ENCODE data around the gene PIK3R1. TPM values are rescaled to one million over a fixed set of nuclear protein-coding genes. Genes with fewer than 3 reads are reported as not detected.

The PIK3R1 gene
- total and polyA plus RNA-seq, 4 donors: 73.3 to 123 (median 88.3) TPM

DNA sequence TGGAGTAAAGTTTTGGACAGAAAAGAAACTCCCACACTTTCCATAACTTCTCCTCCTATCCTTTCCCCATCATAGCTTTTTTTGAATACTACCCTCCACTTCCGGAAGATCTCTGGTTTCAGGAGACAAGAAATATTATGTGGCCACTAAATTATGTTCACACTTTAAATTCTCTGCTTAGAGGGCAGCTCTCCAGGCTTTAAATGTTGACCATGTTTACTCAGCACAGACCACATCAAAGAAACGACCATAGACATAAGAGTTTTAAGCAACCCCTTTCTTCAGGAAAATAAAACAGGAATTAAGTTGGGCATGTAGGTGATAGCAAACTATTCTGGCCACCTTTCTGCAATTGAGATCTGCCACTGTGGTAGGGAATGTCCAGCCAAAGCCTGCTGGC, 97.8 kb downstream of the PIK3R1 start:
- H3K4me3 ChIP-seq (ENCODE audit: low read depth, low read length): no peak overlapping the region
- H3K9me3 ChIP-seq (ENCODE audit: control insufficient read depth, insufficient read depth, low read length): peaks cover 2% of the 10 kb centered on the region
- DNase-seq (ENCODE audit: low read depth in 4 of 6, low spot score in 6 of 6): no peak
- no peaks in the 10 kb centered on the region for H3K36me3 ChIP-seq (ENCODE audit: control insufficient read depth, insufficient read depth, low read length)
- no peaks in the 10 kb centered on the region for H3K27me3 ChIP-seq (ENCODE audit: control insufficient read depth, insufficient read depth, low read length)
- H3K27ac ChIP-seq (ENCODE audit: low read depth, low read length): no peak overlapping the region
- WGBS (ENCODE audit: insufficient coverage): 100% methylated on average over 1 of the region's 2 CpGs
- no peaks in the 10 kb centered on the region for H3K4me1 ChIP-seq (ENCODE audit: control insufficient read depth, insufficient read depth, low read length)

DNA sequence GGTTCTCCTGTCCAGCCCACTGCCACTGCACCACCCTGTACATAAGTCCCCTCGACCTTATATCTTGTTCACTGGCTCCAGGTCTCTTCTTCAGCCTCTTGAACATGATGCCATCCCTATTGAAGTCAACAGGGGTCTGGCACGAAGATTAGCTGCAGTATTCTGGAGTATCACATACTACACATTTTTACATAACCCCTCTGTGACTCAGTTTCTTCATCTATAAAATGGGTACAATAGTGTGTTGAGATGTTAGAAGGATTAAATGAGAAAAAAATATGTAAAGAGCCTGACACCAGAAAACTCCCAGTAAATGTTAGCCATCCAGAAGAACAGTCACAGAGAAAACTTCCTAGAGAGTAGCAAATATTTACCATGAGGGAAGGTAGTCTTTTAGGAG, 98.9 kb downstream of the PIK3R1 start:
- 100% methylated on average over 1 of the region's 2 CpGs for WGBS (ENCODE audit: insufficient coverage)

DNA sequence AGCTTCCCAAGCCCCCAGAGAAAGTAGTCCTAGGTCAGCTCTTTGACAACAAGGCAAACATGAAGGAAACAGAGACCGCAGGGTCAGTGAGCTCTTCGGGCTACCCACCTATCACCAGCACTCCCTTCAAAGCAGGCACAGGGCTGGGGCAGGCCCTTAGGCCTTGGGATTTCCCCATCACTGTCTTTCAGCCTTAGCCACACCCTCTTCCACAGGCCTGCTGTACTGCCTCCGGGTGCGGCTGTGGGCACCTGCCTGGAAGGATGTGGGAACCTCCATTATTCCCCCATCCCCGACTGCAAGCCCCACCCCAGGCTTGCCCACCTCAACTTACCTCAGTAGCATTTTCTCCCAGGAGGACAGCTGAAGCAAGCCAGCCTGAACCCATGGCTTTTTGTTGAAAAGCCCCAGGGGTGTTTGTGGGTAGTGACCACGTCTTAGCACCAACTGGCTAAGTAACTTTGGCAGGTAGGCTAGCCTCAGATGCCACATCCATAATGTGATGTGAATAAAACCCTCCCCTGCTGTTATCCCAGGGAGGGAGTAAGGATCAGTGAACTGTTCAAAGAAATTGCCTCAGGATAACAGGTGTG, 100.2 kb downstream of the PIK3R1 start:
- H3K4me3 ChIP-seq (ENCODE audit: low read depth, low read length): no peak overlapping the region

More for the DNA sequence above, 98.9 kb downstream of the PIK3R1 start:
- H3K4me1 ChIP-seq (ENCODE audit: control insufficient read depth, insufficient read depth, low read length): no peaks in the 10 kb centered on the region
- no peaks in the 10 kb centered on the region for H3K36me3 ChIP-seq (ENCODE audit: control insufficient read depth, insufficient read depth, low read length)
- H3K9me3 ChIP-seq (ENCODE audit: control insufficient read depth, insufficient read depth, low read length): no peaks in the 10 kb centered on the region
- no peak for DNase-seq (ENCODE audit: low read depth in 4 of 6, low spot score in 6 of 6)
- no peak overlapping the region for H3K27ac ChIP-seq (ENCODE audit: low read depth, low read length)
- H3K4me3 ChIP-seq (ENCODE audit: low read depth, low read length): no peak overlapping the region
- no peaks in the 10 kb centered on the region for H3K27me3 ChIP-seq (ENCODE audit: control insufficient read depth, insufficient read depth, low read length)

DNA sequence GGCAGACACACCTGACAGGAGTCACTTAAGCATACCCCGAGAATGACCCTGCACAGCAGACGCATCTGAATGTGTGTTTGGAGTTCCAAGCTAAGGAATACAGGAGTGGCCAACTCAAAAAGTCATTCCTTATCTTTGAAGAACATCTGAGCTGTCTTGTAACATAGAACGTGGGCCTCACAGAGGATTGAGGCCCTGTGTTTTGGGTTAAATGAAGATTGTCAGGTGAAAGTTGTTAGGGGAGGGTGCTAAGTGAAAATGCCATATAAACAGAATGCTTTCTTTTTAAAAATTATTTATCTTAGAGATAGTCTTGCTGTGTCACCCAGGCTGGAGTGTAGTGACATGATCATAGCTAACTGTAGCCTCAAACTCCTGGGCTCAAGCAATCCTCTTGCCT, 100.9 kb downstream of the PIK3R1 start:
- H3K27ac ChIP-seq (ENCODE audit: low read depth, low read length): no peak overlapping the region
- no peaks in the 10 kb centered on the region for H3K4me1 ChIP-seq (ENCODE audit: control insufficient read depth, insufficient read depth, low read length)
- H3K9me3 ChIP-seq (ENCODE audit: control insufficient read depth, insufficient read depth, low read length): no peaks in the 10 kb centered on the region
- no peak overlapping the region for H3K4me3 ChIP-seq (ENCODE audit: low read depth, low read length)
- WGBS (ENCODE audit: insufficient coverage): 100% methylated on average over 2 of the region's 3 CpGs
- no peak for DNase-seq (ENCODE audit: low read depth in 4 of 6, low spot score in 6 of 6)
- no peaks in the 10 kb centered on the region for H3K36me3 ChIP-seq (ENCODE audit: control insufficient read depth, insufficient read depth, low read length)
- no peaks in the 10 kb centered on the region for H3K27me3 ChIP-seq (ENCODE audit: control insufficient read depth, insufficient read depth, low read length)

More for the DNA sequence above, 100.2 kb downstream of the PIK3R1 start:
- no peaks in the 10 kb centered on the region for H3K36me3 ChIP-seq (ENCODE audit: control insufficient read depth, insufficient read depth, low read length)
- H3K27me3 ChIP-seq (ENCODE audit: control insufficient read depth, insufficient read depth, low read length): no peaks in the 10 kb centered on the region
- 96% methylated on average over 4 of the region's 6 CpGs for WGBS (ENCODE audit: insufficient coverage)
- DNase-seq (ENCODE audit: low read depth in 4 of 6, low spot score in 6 of 6): no peak
- H3K4me1 ChIP-seq (ENCODE audit: control insufficient read depth, insufficient read depth, low read length): no peaks in the 10 kb centered on the region
- no peak overlapping the region for H3K27ac ChIP-seq (ENCODE audit: low read depth, low read length)
- no peaks in the 10 kb centered on the region for H3K9me3 ChIP-seq (ENCODE audit: control insufficient read depth, insufficient read depth, low read length)

DNA sequence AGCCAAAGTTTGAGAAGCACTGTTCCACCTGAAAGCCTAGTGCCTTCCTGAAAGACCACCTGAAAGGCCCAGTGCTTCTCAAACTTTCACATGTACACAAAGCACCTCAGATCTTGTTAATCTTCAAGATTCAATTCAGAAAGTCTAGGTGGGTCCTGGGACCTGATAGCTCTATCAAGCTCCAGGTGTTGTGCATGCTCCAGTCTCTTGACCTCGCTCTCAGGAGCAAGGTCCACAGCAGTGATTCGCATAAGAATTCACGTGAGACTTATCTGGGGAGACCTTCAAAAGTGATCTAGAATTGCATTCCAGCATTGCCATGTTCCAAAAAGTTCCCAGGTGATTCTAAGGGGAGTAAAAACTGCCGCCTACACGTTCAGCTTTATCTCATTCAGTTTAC, 102.1 kb downstream of the PIK3R1 start:
- H3K4me3 ChIP-seq (ENCODE audit: low read depth, low read length): no peak overlapping the region
- H3K4me1 ChIP-seq (ENCODE audit: control insufficient read depth, insufficient read depth, low read length): no peaks in the 10 kb centered on the region
- H3K36me3 ChIP-seq (ENCODE audit: control insufficient read depth, insufficient read depth, low read length): no peaks in the 10 kb centered on the region
- no peak overlapping the region for H3K27ac ChIP-seq (ENCODE audit: low read depth, low read length)
- H3K27me3 ChIP-seq (ENCODE audit: control insufficient read depth, insufficient read depth, low read length): no peaks in the 10 kb centered on the region
- no peak for DNase-seq (ENCODE audit: low read depth in 4 of 6, low spot score in 6 of 6)
- no peaks in the 10 kb centered on the region for H3K9me3 ChIP-seq (ENCODE audit: control insufficient read depth, insufficient read depth, low read length)
- WGBS (ENCODE audit: insufficient coverage): 98% methylated on average over 3 of the region's 5 CpGs

DNA sequence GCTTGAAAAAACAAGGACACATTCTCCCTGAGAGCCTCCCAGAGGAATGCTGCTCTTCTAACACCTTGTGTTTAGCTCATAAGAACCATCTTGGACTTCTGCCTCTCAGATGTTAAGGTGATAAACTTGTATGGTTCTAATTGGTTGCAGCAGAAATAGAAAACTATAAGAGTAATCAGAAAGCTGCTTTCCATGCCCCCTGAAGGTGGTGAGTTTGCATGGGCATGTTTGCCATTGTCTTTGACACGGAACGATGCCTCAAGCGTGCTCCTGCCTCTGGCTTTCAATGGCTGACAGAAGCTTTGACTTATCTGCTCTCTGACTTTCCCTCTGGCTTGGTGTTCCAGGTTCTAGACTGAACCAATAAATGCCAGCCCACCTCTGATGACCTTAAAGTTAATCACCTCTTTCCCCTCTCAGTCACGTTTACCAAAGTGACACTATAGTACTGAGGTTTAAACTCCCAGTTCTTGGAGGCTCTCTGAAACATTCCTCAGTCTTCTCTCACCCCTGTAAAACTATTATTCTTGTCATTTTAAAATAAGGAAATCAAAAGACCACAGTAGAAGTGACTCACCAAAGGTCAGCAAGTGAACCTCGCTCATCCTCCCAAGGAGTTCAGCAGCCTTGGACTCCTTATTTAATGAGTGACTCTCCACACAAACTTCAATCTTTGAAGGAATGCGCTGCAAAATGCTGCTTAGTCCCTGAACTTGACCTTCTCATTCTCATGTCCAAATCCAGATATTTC, 103.6 kb downstream of the PIK3R1 start:
- no peaks in the 10 kb centered on the region for H3K9me3 ChIP-seq (ENCODE audit: control insufficient read depth, insufficient read depth, low read length)
- H3K4me1 ChIP-seq (ENCODE audit: control insufficient read depth, insufficient read depth, low read length): no peaks in the 10 kb centered on the region
- no peaks in the 10 kb centered on the region for H3K27me3 ChIP-seq (ENCODE audit: control insufficient read depth, insufficient read depth, low read length)
- DNase-seq (ENCODE audit: low read depth in 4 of 6, low spot score in 6 of 6): no peak
- no peak overlapping the region for H3K4me3 ChIP-seq (ENCODE audit: low read depth, low read length)
- no peak overlapping the region for H3K27ac ChIP-seq (ENCODE audit: low read depth, low read length)
- H3K36me3 ChIP-seq (ENCODE audit: control insufficient read depth, insufficient read depth, low read length): no peaks in the 10 kb centered on the region
- WGBS (ENCODE audit: insufficient coverage): 98% methylated on average over 5 of the region's 6 CpGs

- DNase-seq (ENCODE audit: low read depth in 4 of 6, low spot score in 6 of 6): no peak
- Histone ChIP-seq H3K4me3 (ENCODE audit: low read depth, low read length) (no peak overlapping the region), H3K27me3 (ENCODE audit: control insufficient read depth, insufficient read depth, low read length) (no peaks in the 10 kb centered on the region), H3K36me3 (ENCODE audit: control insufficient read depth, insufficient read depth, low read length) (no peaks in the 10 kb centered on the region), H3K9me3 (ENCODE audit: control insufficient read depth, insufficient read depth, low read length) (peaks cover under 1% of the 10 kb centered on the region), H3K27ac (ENCODE audit: low read depth, low read length) (no peak overlapping the region), H3K4me1 (ENCODE audit: control insufficient read depth, insufficient read depth, low read length) (no peaks in the 10 kb centered on the region)
- WGBS (ENCODE audit: insufficient coverage): 100% methylated on average over 2 of the region's 4 CpGs
Observed at GRCh38 chr5:68319706-68320412, 104.3 kb downstream of the PIK3R1 start.

- H3K4me3 ChIP-seq (ENCODE audit: low read depth, low read length): no peak overlapping the region
- peak in 1 of 6 donors; percentile 17 for DNase-seq (ENCODE audit: low read depth in 4 of 6, low spot score in 6 of 6)
- H3K27me3 ChIP-seq (ENCODE audit: control insufficient read depth, insufficient read depth, low read length): no peaks in the 10 kb centered on the region
Observed at GRCh38 chr5:68320413-68320986, 104.9 kb downstream of the PIK3R1 start.

DNA sequence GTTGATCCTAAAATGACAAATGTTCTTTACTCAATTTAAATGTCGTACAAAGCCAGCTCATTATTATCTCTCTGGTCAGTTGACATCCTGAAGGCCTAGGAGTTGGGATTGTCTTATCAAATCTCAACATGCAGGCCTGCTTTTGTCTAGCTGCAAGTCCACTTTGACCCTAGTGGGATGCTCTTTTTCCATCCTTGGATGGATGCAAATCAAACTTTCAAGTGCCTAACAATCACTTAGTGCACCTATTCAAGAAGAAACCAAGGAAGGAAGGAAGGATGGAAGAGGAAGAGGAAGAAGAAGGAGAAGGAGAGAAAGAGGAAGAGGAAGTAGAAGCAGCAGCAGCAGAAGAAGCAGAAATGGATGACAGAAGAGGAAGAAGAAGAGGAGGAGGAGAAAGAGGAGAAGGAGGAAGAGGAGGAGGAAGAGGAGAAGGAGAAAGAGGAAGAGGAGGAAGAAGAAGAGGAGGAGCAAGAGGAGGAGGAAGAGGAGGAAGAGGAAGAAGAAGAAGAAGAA, 109.6 kb downstream of the PIK3R1 start:
- Histone ChIP-seq H3K27ac (ENCODE audit: low read depth, low read length) (no peak overlapping the region), H3K36me3 (ENCODE audit: control insufficient read depth, insufficient read depth, low read length) (no peaks in the 10 kb centered on the region), H3K4me3 (ENCODE audit: low read depth, low read length) (no peak overlapping the region), H3K27me3 (ENCODE audit: control insufficient read depth, insufficient read depth, low read length) (no peaks in the 10 kb centered on the region), H3K4me1 (ENCODE audit: control insufficient read depth, insufficient read depth, low read length) (no peaks in the 10 kb centered on the region), H3K9me3 (ENCODE audit: control insufficient read depth, insufficient read depth, low read length) (peaks cover 2% of the 10 kb centered on the region)
- 100% methylated on average over 1 of the region's 1 CpG for WGBS (ENCODE audit: insufficient coverage)
- DNase-seq (ENCODE audit: low read depth in 4 of 6, low spot score in 6 of 6): no peak

More at GRCh38 chr5:68320413-68320986, 104.9 kb downstream of the PIK3R1 start:
- H3K4me1 ChIP-seq (ENCODE audit: control insufficient read depth, insufficient read depth, low read length): no peaks in the 10 kb centered on the region
- H3K9me3 ChIP-seq (ENCODE audit: control insufficient read depth, insufficient read depth, low read length): peaks cover 2% of the 10 kb centered on the region
- H3K36me3 ChIP-seq (ENCODE audit: control insufficient read depth, insufficient read depth, low read length): no peaks in the 10 kb centered on the region
- H3K27ac ChIP-seq (ENCODE audit: low read depth, low read length): no peak overlapping the region
- 72% methylated on average over 3 of the region's 5 CpGs for WGBS (ENCODE audit: insufficient coverage)

Measured in spinal cord (tissue), 10 donors.